Trophoblast cell (in vitro differentiated cells and primary cell): ENCODE measurements around the gene HSF4.

Experiments used
- DNase-seq, 2 donors: peaks; one replicate each; pipeline ENCODE4 v3.0.0-alpha.2; 2016
- H2AFZ ChIP-seq: 2 replicates; pipeline ENCODE4 v1.6.1; 2013; ENCODE audit warnings: low read length, moderate library complexity, mild to moderate bottlenecking; ENCODE audit not compliant: insufficient read depth, poor library complexity
- H2AK5ac ChIP-seq: 2 replicates; pipeline ENCODE4 v1.6.1; 2013; ENCODE audit warnings: mild to moderate bottlenecking, low read length
- H2BK120ac ChIP-seq: 2 replicates; pipeline ENCODE4 v1.6.1; 2013; ENCODE audit warnings: low read length, mild to moderate bottlenecking, moderate library complexity; ENCODE audit not compliant: insufficient read depth, poor library complexity
- H2BK12ac ChIP-seq: 2 replicates; pipeline ENCODE4 v1.6.1; 2013; ENCODE audit warnings: mild to moderate bottlenecking, low read length, moderate library complexity
- H2BK5ac ChIP-seq: 2 replicates; pipeline ENCODE4 v1.6.1; 2013; ENCODE audit warnings: low read length, low read depth, moderate library complexity, mild to moderate bottlenecking; ENCODE audit not compliant: poor library complexity
- H3K14ac ChIP-seq: 2 replicates; pipeline ENCODE4 v1.6.1; 2013; ENCODE audit warnings: mild to moderate bottlenecking, low read length
- H3K18ac ChIP-seq: 2 replicates; pipeline ENCODE4 v1.6.1; 2013; ENCODE audit warnings: mild to moderate bottlenecking, low read length
- H3K23ac ChIP-seq: 2 replicates; pipeline ENCODE4 v1.6.1; 2013; ENCODE audit warnings: low read length
- H3K27ac ChIP-seq: 2 replicates; pipeline ENCODE4 v1.5.1; 2013; ENCODE audit warnings: low read depth, mild to moderate bottlenecking, inconsistent platforms, low read length, moderate library complexity
- H3K27me3 ChIP-seq: 2 replicates; pipeline ENCODE4 v1.6.1; 2013; ENCODE audit warnings: inconsistent platforms, mild to moderate bottlenecking, low read length, moderate library complexity; ENCODE audit not compliant: insufficient read depth
- H3K36me3 ChIP-seq, 2 experiments: 1 replicate in 1 of 2; 2 replicates in 1 of 2; pipeline ENCODE4 v1.6.1; 2013; ENCODE audit warnings: low read length in 2 of 2, mild to moderate bottlenecking in 2 of 2, moderate library complexity in 1 of 2; ENCODE audit not compliant: insufficient read depth in 2 of 2, control insufficient read depth in 1 of 2
- H3K4ac ChIP-seq: 2 replicates; pipeline ENCODE4 v1.6.1; 2013; ENCODE audit warnings: low read depth, mild to moderate bottlenecking, low read length, moderate library complexity
- H3K4me1 ChIP-seq, 2 experiments: 1 replicate in 1 of 2; 2 replicates in 1 of 2; pipeline ENCODE4 v1.6.1; 2013; ENCODE audit warnings: low read length in 2 of 2, mild to moderate bottlenecking in 2 of 2, moderate library complexity in 1 of 2; ENCODE audit not compliant: insufficient read depth in 2 of 2, control insufficient read depth in 1 of 2
- H3K4me2 ChIP-seq: 2 replicates; pipeline ENCODE4 v1.6.1; 2013; ENCODE audit warnings: inconsistent platforms, mild to moderate bottlenecking, low read length, moderate library complexity
- H3K4me3 ChIP-seq: 2 replicates; pipeline ENCODE4 v1.5.1; 2013; ENCODE audit warnings: mild to moderate bottlenecking, low read depth, low read length, inconsistent platforms
- H3K79me1 ChIP-seq: one replicate; pipeline ENCODE4 v1.6.1; 2013; ENCODE audit warnings: low read length
- H3K79me2 ChIP-seq: 2 replicates; pipeline ENCODE4 v1.6.1; 2013; ENCODE audit warnings: low read length, mild to moderate bottlenecking; ENCODE audit not compliant: control insufficient read depth, insufficient read depth, poor library complexity
- H3K9ac ChIP-seq: 2 replicates; pipeline ENCODE4 v1.6.1; 2013; ENCODE audit warnings: mild to moderate bottlenecking, low read length
- H3K9me3 ChIP-seq: 2 replicates; pipeline ENCODE4 v1.6.1; 2013; ENCODE audit warnings: low read depth, mild to moderate bottlenecking, control low read depth, inconsistent platforms, low read length; ENCODE audit not compliant: insufficient read depth
- H4K12ac ChIP-seq: 2 replicates; pipeline ENCODE4 v1.6.1; 2013; ENCODE audit warnings: low read depth, mild to moderate bottlenecking, low read length, moderate library complexity
- H4K8ac ChIP-seq: 2 replicates; pipeline ENCODE4 v1.6.1; 2013; ENCODE audit warnings: low read depth, mild to moderate bottlenecking, low read length, moderate library complexity
- H4K91ac ChIP-seq: one replicate; pipeline ENCODE4 v1.6.1; 2013; ENCODE audit warnings: low read depth, mild to moderate bottlenecking, low read length, moderate library complexity
- WGBS: extraction: QIAGEN DNeasy Blood & Tissue Kit; methylation state at CpG from one replicate; pipeline ENCODE4 v1.1.7; 2013; ENCODE audit warnings: missing lambda C conversion rate; ENCODE audit not compliant: insufficient read length, insufficient coverage; ENCODE audit errors: extremely low coverage; 5-methylcytosine and 5-hydroxymethylcytosine counted together

The HSF4 gene

DNA sequence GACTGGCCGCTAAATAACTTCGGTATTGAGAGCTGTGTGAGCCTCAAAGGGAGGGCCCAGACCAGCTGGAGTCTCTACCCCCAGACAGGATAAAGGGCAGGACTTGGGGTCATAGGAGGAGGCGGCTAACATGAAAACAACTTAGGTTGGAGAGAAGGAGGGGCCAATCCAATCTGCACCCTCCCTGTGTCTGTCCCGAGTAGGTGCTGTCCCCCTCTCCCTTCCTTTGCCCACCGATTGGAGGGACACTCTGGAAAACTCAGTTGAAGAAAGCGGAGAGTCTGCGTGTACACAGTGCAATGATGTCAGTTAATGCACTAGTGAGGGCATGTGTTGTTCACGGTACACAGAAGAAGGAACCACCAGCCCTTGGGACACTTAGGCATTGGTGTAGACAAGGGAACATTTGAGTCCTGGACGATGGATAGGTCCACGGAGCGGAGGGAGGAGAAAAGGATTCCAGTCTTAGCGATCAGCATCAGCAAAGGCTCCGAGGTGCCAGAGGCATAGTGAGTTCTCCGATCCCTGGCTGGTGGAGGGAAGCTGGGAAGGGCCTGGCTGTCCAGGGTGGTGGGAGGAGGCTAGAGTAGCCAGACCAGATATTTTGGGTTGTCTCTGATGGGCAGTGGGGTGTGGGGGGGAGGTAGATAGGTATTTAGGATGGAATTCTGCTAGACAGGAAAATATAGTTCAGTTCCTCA, 6.6 kb downstream of the HSF4 start:
- peak overlapping the region; percentile 47 for H2AFZ ChIP-seq
- H2BK120ac ChIP-seq: no peak overlapping the region
- H3K14ac ChIP-seq: peak overlapping the region; percentile 43
- no peak overlapping the region for H3K23ac ChIP-seq
- peaks cover 5% of the 10 kb centered on the region for H3K79me1 ChIP-seq
- H2BK5ac ChIP-seq: peak overlapping the region; percentile 2
- peak in 1 of 2 donors; percentile 50 for DNase-seq
- H3K27me3 ChIP-seq: peaks cover 54% of the 10 kb centered on the region
- H3K36me3 ChIP-seq: peaks cover 0 to 3% of the 10 kb centered on the region in 2 experiments
- peaks cover 1% of the 10 kb centered on the region for H3K79me2 ChIP-seq
- no peak overlapping the region for H2BK12ac ChIP-seq
- H4K12ac ChIP-seq: peak overlapping the region; percentile 55
- peak overlapping the region; percentile 70 for H4K8ac ChIP-seq
- H3K4ac ChIP-seq: no peak overlapping the region
- no peak overlapping the region for H2AK5ac ChIP-seq
- H3K4me1 ChIP-seq: peaks cover 19 to 30% of the 10 kb centered on the region in 2 experiments
- peak overlapping the region; percentile 31 for H3K18ac ChIP-seq
- H3K4me3 ChIP-seq: no peak overlapping the region
- no peak overlapping the region for H3K27ac ChIP-seq
- H3K9me3 ChIP-seq: peaks cover 7% of the 10 kb centered on the region
- H3K9ac ChIP-seq: peak overlapping the region; percentile 26
- H3K4me2 ChIP-seq: peak overlapping the region; percentile 86
- peak overlapping the region; percentile 70 for H4K91ac ChIP-seq
- no CpG with 5 or more reads among the region's 14 CpGs for WGBS

DNA sequence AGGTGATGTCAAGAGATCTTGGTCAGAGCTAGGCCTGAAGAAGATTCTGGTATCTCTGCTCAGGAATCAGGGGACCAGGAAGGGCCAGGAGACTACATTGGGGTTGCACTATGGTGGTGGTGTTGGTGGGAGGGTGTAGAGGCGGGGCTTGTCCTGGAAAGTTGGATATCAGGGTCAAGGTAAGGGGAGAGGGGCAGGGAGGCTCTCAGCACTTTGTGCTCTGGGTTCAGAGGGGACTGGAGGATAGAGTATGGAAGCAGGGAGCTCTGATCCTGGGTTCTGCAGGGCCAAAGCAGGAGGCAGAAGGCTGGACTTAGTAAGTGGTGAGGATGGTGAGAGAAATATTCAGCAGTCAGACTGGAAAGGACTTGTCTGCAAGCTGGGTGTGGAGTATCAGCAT, 8.8 kb downstream of the HSF4 start:
- Histone ChIP-seq H2AK5ac (no peak overlapping the region), H3K4me2 (peak overlapping the region; percentile 70), H3K79me1 (peaks cover 5% of the 10 kb centered on the region), H4K91ac (no peak overlapping the region), H3K4me3 (no peak overlapping the region), H3K4me1 (peaks cover 21 to 33% of the 10 kb centered on the region in 2 experiments), H3K36me3 (peaks cover 2 to 8% of the 10 kb centered on the region in 2 experiments), H3K18ac (no peak overlapping the region), H3K27me3 (peaks cover 34% of the 10 kb centered on the region), H3K9me3 (peaks cover 5% of the 10 kb centered on the region), H4K12ac (no peak overlapping the region), H2BK120ac (no peak overlapping the region), H3K14ac (no peak overlapping the region), H3K27ac (no peak overlapping the region), H4K8ac (no peak overlapping the region), H2AFZ (no peak overlapping the region), H3K79me2 (peaks cover 1% of the 10 kb centered on the region), H3K4ac (no peak overlapping the region), H3K23ac (no peak overlapping the region), H2BK5ac (no peak overlapping the region), H3K9ac (no peak overlapping the region), H2BK12ac (no peak overlapping the region)
- DNase-seq: no peak
- no CpG with 5 or more reads among the region's 1 CpG for WGBS

DNA sequence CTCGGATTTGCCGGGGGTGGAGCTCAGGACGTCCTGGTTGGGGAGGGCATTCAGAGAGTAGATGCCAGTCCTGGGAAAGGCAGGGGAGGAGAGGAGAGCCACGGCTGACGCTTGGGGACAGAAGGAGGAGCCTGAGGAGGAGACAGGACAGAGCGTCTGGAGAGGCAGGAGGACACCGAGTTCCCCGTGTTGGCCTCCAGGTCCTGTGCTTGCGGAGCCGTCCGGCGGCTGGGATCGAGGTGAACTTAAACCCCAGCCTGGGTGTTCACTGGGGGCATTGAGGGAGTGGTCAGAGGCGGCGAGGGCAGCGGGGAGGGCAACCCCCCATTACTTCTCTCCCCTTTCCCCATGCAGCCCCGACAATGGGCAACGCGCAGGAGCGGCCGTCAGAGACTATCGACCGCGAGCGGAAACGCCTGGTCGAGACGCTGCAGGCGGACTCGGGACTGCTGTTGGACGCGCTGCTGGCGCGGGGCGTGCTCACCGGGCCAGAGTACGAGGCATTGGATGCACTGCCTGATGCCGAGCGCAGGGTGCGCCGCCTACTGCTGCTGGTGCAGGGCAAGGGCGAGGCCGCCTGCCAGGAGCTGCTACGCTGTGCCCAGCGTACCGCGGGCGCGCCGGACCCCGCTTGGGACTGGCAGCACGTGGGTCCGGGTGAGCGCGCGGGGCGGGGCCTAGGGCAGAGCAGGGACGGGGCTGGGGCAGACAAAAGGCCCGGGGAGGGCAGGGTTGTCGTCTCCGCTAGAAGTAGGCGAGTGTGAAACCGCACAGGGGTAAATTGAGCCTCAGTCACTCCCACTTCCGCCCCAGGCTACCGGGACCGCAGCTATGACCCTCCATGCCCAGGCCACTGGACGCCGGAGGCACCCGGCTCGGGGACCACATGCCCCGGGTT, 9.5 kb downstream of the HSF4 start:
- peak; percentile 65 to 76 for DNase-seq
- no peak overlapping the region for H3K4ac ChIP-seq
- no peak overlapping the region for H4K12ac ChIP-seq
- H2AFZ ChIP-seq: peak overlapping the region; percentile 28
- peak overlapping the region; percentile 50 for H3K4me3 ChIP-seq
- H3K18ac ChIP-seq: no peak overlapping the region
- no peak overlapping the region for H3K23ac ChIP-seq
- WGBS: no CpG with 5 or more reads among the region's 71 CpGs
- H4K8ac ChIP-seq: no peak overlapping the region
- no peak overlapping the region for H2BK5ac ChIP-seq
- H3K9ac ChIP-seq: no peak overlapping the region
- H3K4me2 ChIP-seq: peak overlapping the region; percentile 70
- no peak overlapping the region for H2BK12ac ChIP-seq
- H3K79me2 ChIP-seq: peaks cover 1% of the 10 kb centered on the region
- no peak overlapping the region for H3K27ac ChIP-seq
- H4K91ac ChIP-seq: no peak overlapping the region
- H3K14ac ChIP-seq: no peak overlapping the region
- H3K4me1 ChIP-seq: peaks cover 23 to 35% of the 10 kb centered on the region in 2 experiments
- H2BK120ac ChIP-seq: no peak overlapping the region
- H3K27me3 ChIP-seq: peaks cover 27% of the 10 kb centered on the region
- H3K79me1 ChIP-seq: peaks cover 5% of the 10 kb centered on the region
- no peak overlapping the region for H2AK5ac ChIP-seq
- peaks cover 5% of the 10 kb centered on the region for H3K9me3 ChIP-seq
- peaks cover 2 to 8% of the 10 kb centered on the region in 2 experiments for H3K36me3 ChIP-seq

DNA sequence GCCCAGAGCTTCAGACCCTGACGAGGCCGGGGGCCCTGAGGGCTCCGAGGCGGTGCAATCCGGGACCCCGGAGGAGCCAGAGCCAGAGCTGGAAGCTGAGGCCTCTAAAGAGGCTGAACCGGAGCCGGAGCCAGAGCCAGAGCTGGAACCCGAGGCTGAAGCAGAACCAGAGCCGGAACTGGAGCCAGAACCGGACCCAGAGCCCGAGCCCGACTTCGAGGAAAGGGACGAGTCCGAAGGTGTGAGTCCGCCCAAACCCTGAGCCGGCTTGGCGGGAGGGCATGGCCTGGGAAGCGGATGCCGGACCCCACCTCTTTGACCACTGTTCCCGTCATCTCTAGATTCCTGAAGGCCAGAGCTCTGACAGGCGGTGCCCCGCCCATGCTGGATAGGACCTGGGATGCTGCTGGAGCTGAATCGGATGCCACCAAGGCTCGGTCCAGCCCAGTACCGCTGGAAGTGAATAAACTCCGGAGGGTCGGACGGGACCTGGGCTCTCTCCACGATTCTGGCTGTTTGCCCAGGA, 10.2 kb downstream of the HSF4 start:
- no peak overlapping the region for H4K91ac ChIP-seq
- H3K14ac ChIP-seq: no peak overlapping the region
- no peak overlapping the region for H3K4ac ChIP-seq
- no peak overlapping the region for H2BK12ac ChIP-seq
- H3K79me2 ChIP-seq: peaks cover 1% of the 10 kb centered on the region
- peak overlapping the region; percentile 70 for H3K4me2 ChIP-seq
- no peak overlapping the region for H2BK120ac ChIP-seq
- H2AK5ac ChIP-seq: no peak overlapping the region
- WGBS: no CpG with 5 or more reads among the region's 31 CpGs
- H4K12ac ChIP-seq: no peak overlapping the region
- no peak overlapping the region for H3K18ac ChIP-seq
- no peak overlapping the region for H3K4me3 ChIP-seq
- peaks cover 7% of the 10 kb centered on the region for H3K9me3 ChIP-seq
- no peak overlapping the region for H3K9ac ChIP-seq
- peaks cover 2 to 8% of the 10 kb centered on the region in 2 experiments for H3K36me3 ChIP-seq
- no peak overlapping the region for H2BK5ac ChIP-seq
- H3K4me1 ChIP-seq: peaks cover 17 to 28% of the 10 kb centered on the region in 2 experiments
- no peak for DNase-seq
- no peak overlapping the region for H3K27ac ChIP-seq
- H4K8ac ChIP-seq: no peak overlapping the region
- no peak overlapping the region for H3K23ac ChIP-seq
- peaks cover 5% of the 10 kb centered on the region for H3K79me1 ChIP-seq
- H2AFZ ChIP-seq: no peak overlapping the region
- peaks cover 20% of the 10 kb centered on the region for H3K27me3 ChIP-seq
